Lower leg skin (tissue), 4 donors: ENCODE data around the gene CHCHD1. TPM values are rescaled to one million over a fixed set of nuclear protein-coding genes. Genes with fewer than 3 reads are reported as not detected.

Experiments used
- DNase-seq, 2 donors: peaks; one replicate each; pipeline ENCODE4 v3.0.0-alpha.2; 2019; ENCODE audit warnings: low spot score in 2 of 2
- H3K4me3 ChIP-seq: fragments of 200-600 bp; sonication (generic); 2 replicates; pipeline ENCODE4 v1.5.1; 2017; ENCODE audit warnings: mild to moderate bottlenecking, low read depth; ENCODE audit not compliant: poor library complexity, severe bottlenecking
- CTCF ChIP-seq, 3 donors: fragments of 450-650 bp; IDR thresholded peaks; one replicate each; pipeline ENCODE4 v1.5.1; 2016; ENCODE audit warnings: antibody characterized with exemption in 3 of 3, mild to moderate bottlenecking in 3 of 3, moderate library complexity in 2 of 3
- POLR2A ChIP-seq, 2 donors: fragments of 450-650 bp; IDR thresholded peaks; one replicate each; pipeline ENCODE4 v1.6.1; 2016 to 2017; ENCODE audit warnings: antibody characterized with exemption in 2 of 2, mild to moderate bottlenecking in 1 of 2, moderate library complexity in 1 of 2
- WGBS, 2 donors: methylation state at CpG; one replicate each; pipeline ENCODE4 v1.1.5; 2018; 5-methylcytosine and 5-hydroxymethylcytosine counted together
- intact Hi-C: fragments of 100-400 bp; cut with DNase I; formaldehyde crosslinking; loops from one replicate; pipeline ENCODE4 v1.15.0; 2023; ENCODE audit warnings: low total_unique reads
- total RNA-seq, 4 donors: library from RNA; depleted of rRNA; stranded (reverse); fragments of >200 nt; gene quantifications; one replicate each; pipeline ENCODE4 v1.1.0, GENCODE V29; 2016

Gene CHCHD1
- total RNA-seq, 4 donors from 2014 or later, result 27.6 to 36.5 (median 34.2) TPM

GRCh38 chr10:73742454-73742734 lies 39.5 kb upstream of the CHCHD1 start:
- 90 to 93% methylated on average over 5 of the region's 5 CpGs for WGBS, 2 donors

GRCh38 chr10:73743327-73743904 lies 38.4 kb upstream of the CHCHD1 start:
- intact Hi-C loops, result no loop called here

More at GRCh38 chr10:73742454-73742734, 39.5 kb upstream of the CHCHD1 start:
- intact Hi-C loops, result no loop called here
- no peak overlapping the region for H3K4me3 ChIP-seq
- no peak for DNase-seq
- TF ChIP-seq CTCF (IDR thresholded peaks at IDR 0.05) (no peak), POLR2A (IDR thresholded peaks at IDR 0.05) (no peak)

GRCh38 chr10:73743905-73744663 lies 37.8 kb upstream of the CHCHD1 start, which contains the start of gene SEC24C:
Gene SEC24C (plus strand): TSS chr10:73744372. CDS start chr10:73746833, 2,461 bp downstream.
- 0% methylated on average over 36 of the region's 36 CpGs for WGBS, 2 donors
- no peak for TF ChIP-seq CTCF (IDR thresholded peaks at IDR 0.05)
- TF ChIP-seq POLR2A (IDR thresholded peaks at IDR 0.05), result no peak
- H3K4me3 ChIP-seq, result peak within 1 kb of the TSS; percentile 96
- peak; percentile 96 to 99 for DNase-seq
- intact Hi-C loops, result no loop called here

More at GRCh38 chr10:73743327-73743904, 38.4 kb upstream of the CHCHD1 start:
- TF ChIP-seq CTCF (IDR thresholded peaks at IDR 0.05) (no peak), POLR2A (IDR thresholded peaks at IDR 0.05) (no peak)
- peak overlapping the region; percentile 96 for H3K4me3 ChIP-seq
- 35 to 38% methylated on average over 6 of the region's 6 CpGs for WGBS, 2 donors
- DNase-seq, result no peak

- intact Hi-C loops, result no loop called here
- 0% methylated on average over 10 of the region's 10 CpGs for WGBS, 2 donors
- TF ChIP-seq CTCF (IDR thresholded peaks at IDR 0.05) (no peak), POLR2A (IDR thresholded peaks at IDR 0.05) (no peak)
- peak in 1 of 2 donors; percentile 63 for DNase-seq
- H3K4me3 ChIP-seq, result peak overlapping the region; percentile 96
Observed at GRCh38 chr10:73744664-73744975, 37.2 kb upstream of the CHCHD1 start.

- 81 to 85% methylated on average over 2 of the region's 2 CpGs for WGBS, 2 donors
- no peak for DNase-seq
- intact Hi-C loops, result no loop called here
- no peak overlapping the region for H3K4me3 ChIP-seq
- TF ChIP-seq CTCF (IDR thresholded peaks at IDR 0.05), result no peak
- no peak for TF ChIP-seq POLR2A (IDR thresholded peaks at IDR 0.05)
Observed at GRCh38 chr10:73746721-73747120, 35.1 kb upstream of the CHCHD1 start.
